Measurements from ENCODE around the gene GGT6.

- TF ChIP-seq CTCF (IDR thresholded peaks at IDR 0.05) (no peak), POLR2A (IDR thresholded peaks at IDR 0.05) (no peak)
Observed at GRCh38 chr17:4548721-4549531, 11.5 kb downstream of the GGT6 start.
